ENCODE data around the gene APOO. TPM values are rescaled to one million over a fixed set of nuclear protein-coding genes. Genes with fewer than 3 reads are reported as not detected.

APOO gene
- total RNA-seq, 1 experiment from 2014 or later, result 34.5 TPM

DNA sequence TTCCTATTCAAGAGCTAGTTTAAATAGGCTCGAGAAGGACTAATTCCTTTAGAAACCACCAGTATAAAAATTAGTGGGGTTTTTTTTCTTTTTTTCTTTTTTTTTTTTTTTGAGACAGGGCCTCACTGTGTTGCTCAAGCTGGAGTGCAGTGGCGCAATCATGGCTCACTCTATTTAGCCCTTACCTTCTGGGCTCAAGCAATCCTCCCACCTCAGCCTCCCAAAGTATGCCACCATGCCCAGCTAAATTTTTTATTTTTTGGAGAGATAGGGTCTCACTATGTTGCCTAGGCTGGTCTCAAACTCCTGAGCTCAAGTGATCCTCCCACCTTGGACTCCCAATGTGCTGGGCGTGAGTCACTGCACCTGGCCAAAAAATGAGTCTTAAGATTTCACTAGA is 52.8 kb downstream of the APOO start:
- H2AFZ ChIP-seq (ENCODE audit: low read depth, low read length, poor library complexity, severe bottlenecking), result no peak overlapping the region
- H4K20me1 ChIP-seq (ENCODE audit: insufficient read depth), result no peaks in the 10 kb centered on the region
- H3K4me2 ChIP-seq (ENCODE audit: low read length), result no peak overlapping the region
- no TSS peak for BruUV-seq (replicated peaks)
- ATAC-seq, result no peak
- no peak for DNase-seq (ENCODE audit: low read depth, low spot score)
- ChIA-PET POLR2A (no interaction called here), RAD21 (ENCODE audit: low non-redundant PET in 1 of 2, low total read pairs in 2 of 2, uncharacterized antibody in 2 of 2, unreplicated experiment in 2 of 2) (no interaction called here), CTCF (no interaction called here)
- H3K9ac ChIP-seq (ENCODE audit: low read length), result no peak overlapping the region
- TF ChIP-seq, protein P1, sequence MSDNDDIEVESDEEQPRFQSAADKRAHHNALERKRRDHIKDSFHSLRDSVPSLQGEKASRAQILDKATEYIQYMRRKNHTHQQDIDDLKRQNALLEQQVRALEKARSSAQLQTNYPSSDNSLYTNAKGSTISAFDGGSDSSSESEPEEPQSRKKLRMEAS (IDR thresholded peaks at IDR 0.05), result no peak
- TF ChIP-seq JUND (IDR thresholded peaks at IDR 0.05) (no peak), SIN3A (IDR thresholded peaks at IDR 0.05; ENCODE audit: low read depth) (no peak), POLR2A (IDR thresholded peaks at IDR 0.05; ENCODE audit: borderline replicate concordance, extremely low read depth, insufficient read depth, insufficient read length) (no peak), SP1 (IDR thresholded peaks at IDR 0.05; ENCODE audit: low read depth) (no peak)
- TF ChIP-seq, protein P2, sequence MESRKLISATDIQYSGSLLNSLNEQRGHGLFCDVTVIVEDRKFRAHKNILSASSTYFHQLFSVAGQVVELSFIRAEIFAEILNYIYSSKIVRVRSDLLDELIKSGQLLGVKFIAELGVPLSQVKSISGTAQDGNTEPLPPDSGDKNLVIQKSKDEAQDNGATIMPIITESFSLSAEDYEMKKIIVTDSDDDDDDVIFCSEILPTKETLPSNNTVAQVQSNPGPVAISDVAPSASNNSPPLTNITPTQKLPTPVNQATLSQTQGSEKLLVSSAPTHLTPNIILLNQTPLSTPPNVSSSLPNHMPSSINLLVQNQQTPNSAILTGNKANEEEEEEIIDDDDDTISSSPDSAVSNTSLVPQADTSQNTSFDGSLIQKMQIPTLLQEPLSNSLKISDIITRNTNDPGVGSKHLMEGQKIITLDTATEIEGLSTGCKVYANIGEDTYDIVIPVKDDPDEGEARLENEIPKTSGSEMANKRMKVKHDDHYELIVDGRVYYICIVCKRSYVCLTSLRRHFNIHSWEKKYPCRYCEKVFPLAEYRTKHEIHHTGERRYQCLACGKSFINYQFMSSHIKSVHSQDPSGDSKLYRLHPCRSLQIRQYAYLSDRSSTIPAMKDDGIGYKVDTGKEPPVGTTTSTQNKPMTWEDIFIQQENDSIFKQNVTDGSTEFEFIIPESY (IDR thresholded peaks at IDR 0.05; ENCODE audit: extremely low read depth, insufficient replicate concordance, low read length), result no peak
- no peaks in the 10 kb centered on the region for H3K36me3 ChIP-seq (ENCODE audit: control insufficient read depth in 1 of 2, insufficient read depth in 2 of 2, low read length in 2 of 2)
- no peak overlapping the region for H3K4me3 ChIP-seq (replicated peaks in 1 of 2; ENCODE audit: low read depth in 1 of 2, low read length in 2 of 2)
- intact Hi-C loops (cut with micrococcal nuclease), result no loop called here
- H3K27me3 ChIP-seq (ENCODE audit: insufficient read depth, low read length), result no peaks in the 10 kb centered on the region
- H3K4me1 ChIP-seq (ENCODE audit: control insufficient read depth in 1 of 2, insufficient read depth in 2 of 2, low read length in 2 of 2), result no peaks in the 10 kb centered on the region
- H3K27ac ChIP-seq (ENCODE audit: low read depth, low read length), result no peak overlapping the region
- no peaks in the 10 kb centered on the region for H3K9me2 ChIP-seq (ENCODE audit: insufficient read depth)
- H3K9me3 ChIP-seq (ENCODE audit: control insufficient read depth in 1 of 2, insufficient read depth in 1 of 2, low read depth in 1 of 2, low read length in 2 of 2), result no peaks in the 10 kb centered on the region
- no peaks in the 10 kb centered on the region for H3K79me2 ChIP-seq (ENCODE audit: insufficient read depth, low read length)

DNA sequence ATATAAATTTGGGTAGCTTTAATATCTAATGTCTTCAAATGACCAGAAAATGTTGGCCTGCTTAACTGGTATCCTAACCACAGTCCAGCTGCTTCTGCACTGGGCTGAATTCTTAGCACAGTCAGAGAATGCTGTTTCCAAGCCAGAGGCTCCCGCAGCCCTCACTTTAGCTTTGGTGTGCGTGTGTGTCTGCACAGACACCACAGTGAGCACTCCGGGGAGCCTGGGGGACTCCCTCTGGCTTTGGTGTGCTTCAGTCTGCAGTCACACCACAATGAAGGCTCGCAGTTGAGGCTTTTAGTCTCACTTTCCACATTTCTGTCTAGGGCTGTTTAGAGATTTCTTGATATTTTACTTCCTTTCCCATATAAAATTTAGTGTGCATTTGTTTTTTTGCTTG is 53.6 kb downstream of the APOO start:
- H3K9me2 ChIP-seq (ENCODE audit: insufficient read depth), result no peaks in the 10 kb centered on the region
- H3K9me3 ChIP-seq (ENCODE audit: control insufficient read depth in 1 of 2, insufficient read depth in 1 of 2, low read depth in 1 of 2, low read length in 2 of 2), result no peaks in the 10 kb centered on the region
- H3K4me2 ChIP-seq (ENCODE audit: low read length), result no peak overlapping the region
- no peaks in the 10 kb centered on the region for H3K36me3 ChIP-seq (ENCODE audit: control insufficient read depth in 1 of 2, insufficient read depth in 2 of 2, low read length in 2 of 2)
- ChIA-PET RAD21 (ENCODE audit: low non-redundant PET in 1 of 2, low total read pairs in 2 of 2, uncharacterized antibody in 2 of 2, unreplicated experiment in 2 of 2) (no interaction called here), POLR2A (no interaction called here), CTCF (no interaction called here)
- H2AFZ ChIP-seq (ENCODE audit: low read depth, low read length, poor library complexity, severe bottlenecking), result no peak overlapping the region
- H3K4me3 ChIP-seq (replicated peaks in 1 of 2; ENCODE audit: low read depth in 1 of 2, low read length in 2 of 2), result no peak overlapping the region
- TF ChIP-seq TCF7L2 (IDR thresholded peaks at IDR 0.05; ENCODE audit: borderline replicate concordance, extremely low read depth, insufficient read depth, insufficient read length) (no peak), EZH2phosphoT487 (IDR thresholded peaks at IDR 0.05; ENCODE audit: borderline replicate concordance) (no peak), CEBPB (IDR thresholded peaks at IDR 0.05; ENCODE audit: low read depth) (no peak), SIN3A (IDR thresholded peaks at IDR 0.05; ENCODE audit: low read depth) (no peak)
- TF ChIP-seq, protein P3, sequence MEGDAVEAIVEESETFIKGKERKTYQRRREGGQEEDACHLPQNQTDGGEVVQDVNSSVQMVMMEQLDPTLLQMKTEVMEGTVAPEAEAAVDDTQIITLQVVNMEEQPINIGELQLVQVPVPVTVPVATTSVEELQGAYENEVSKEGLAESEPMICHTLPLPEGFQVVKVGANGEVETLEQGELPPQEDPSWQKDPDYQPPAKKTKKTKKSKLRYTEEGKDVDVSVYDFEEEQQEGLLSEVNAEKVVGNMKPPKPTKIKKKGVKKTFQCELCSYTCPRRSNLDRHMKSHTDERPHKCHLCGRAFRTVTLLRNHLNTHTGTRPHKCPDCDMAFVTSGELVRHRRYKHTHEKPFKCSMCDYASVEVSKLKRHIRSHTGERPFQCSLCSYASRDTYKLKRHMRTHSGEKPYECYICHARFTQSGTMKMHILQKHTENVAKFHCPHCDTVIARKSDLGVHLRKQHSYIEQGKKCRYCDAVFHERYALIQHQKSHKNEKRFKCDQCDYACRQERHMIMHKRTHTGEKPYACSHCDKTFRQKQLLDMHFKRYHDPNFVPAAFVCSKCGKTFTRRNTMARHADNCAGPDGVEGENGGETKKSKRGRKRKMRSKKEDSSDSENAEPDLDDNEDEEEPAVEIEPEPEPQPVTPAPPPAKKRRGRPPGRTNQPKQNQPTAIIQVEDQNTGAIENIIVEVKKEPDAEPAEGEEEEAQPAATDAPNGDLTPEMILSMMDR (IDR thresholded peaks at IDR 0.05 in 2 of 3, conservative IDR thresholded peaks at IDR 0.05 in 1 of 3; ENCODE audit: borderline replicate concordance in 1 of 3, insufficient read depth in 1 of 3, low read depth in 2 of 3, low read length in 2 of 3), result no peak
- intact Hi-C loops (cut with micrococcal nuclease), result no loop called here
- ATAC-seq (no peak), DNase-seq (ENCODE audit: low read depth, low spot score) (no peak)
- H4K20me1 ChIP-seq (ENCODE audit: insufficient read depth), result no peaks in the 10 kb centered on the region
- H3K79me2 ChIP-seq (ENCODE audit: insufficient read depth, low read length), result no peaks in the 10 kb centered on the region
- no peak overlapping the region for H3K27ac ChIP-seq (ENCODE audit: low read depth, low read length)
- no peak overlapping the region for H3K9ac ChIP-seq (ENCODE audit: low read length)
- no TSS peak for BruUV-seq (replicated peaks)
- no peaks in the 10 kb centered on the region for H3K4me1 ChIP-seq (ENCODE audit: control insufficient read depth in 1 of 2, insufficient read depth in 2 of 2, low read length in 2 of 2)
- no peaks in the 10 kb centered on the region for H3K27me3 ChIP-seq (ENCODE audit: insufficient read depth, low read length)

All from HCT116 (cell line).